Keratinocyte (primary cell): ENCODE results near the gene TMEM248. TPM values are rescaled to one million over a fixed set of nuclear protein-coding genes. Genes with fewer than 3 reads are reported as not detected.

Experiments used
- DNase-seq: peaks from one replicate; pipeline ENCODE4 v3.0.0-alpha.2; 2011; ENCODE audit warnings: low read depth, missing footprints, low spot score
- FAIRE-seq: peaks from 2 replicates; lab custom pipeline; 2011; peaks lifted over from hg19 to GRCh38; lab: Jason Lieb, UNC
- H2AFZ ChIP-seq: 2 replicates; pipeline ENCODE4 v1.6.0; 2012; ENCODE audit warnings: low read length, control low read depth, inconsistent platforms; ENCODE audit not compliant: control insufficient read depth
- H3K27ac ChIP-seq: 2 replicates; pipeline ENCODE4 v1.5.1; 2011; ENCODE audit warnings: low read length; ENCODE audit not compliant: control insufficient read depth, insufficient read depth
- H3K27me3 ChIP-seq: 3 replicates; pipeline ENCODE4 v1.6.0; 2011; ENCODE audit warnings: low read length; ENCODE audit not compliant: control insufficient read depth, insufficient read depth; ENCODE audit errors: extremely low read depth
- H3K36me3 ChIP-seq, 2 experiments: 2 replicates in 1 of 2; 3 replicates in 1 of 2; pipeline ENCODE4 v1.5.1; 2011; ENCODE audit warnings: low read length in 2 of 2, mild to moderate bottlenecking in 1 of 2; ENCODE audit not compliant: control insufficient read depth in 2 of 2, insufficient read depth in 2 of 2; ENCODE audit errors: extremely low read depth in 1 of 2
- H3K4me1 ChIP-seq: 3 replicates; pipeline ENCODE4 v1.5.1; 2011; ENCODE audit warnings: low read length; ENCODE audit not compliant: control insufficient read depth, insufficient read depth; ENCODE audit errors: extremely low read depth
- H3K4me2 ChIP-seq: 3 replicates; pipeline ENCODE4 v1.6.0; 2011; ENCODE audit warnings: low read depth, low read length; ENCODE audit not compliant: control insufficient read depth, insufficient read depth; ENCODE audit errors: extremely low read depth
- H3K4me3 ChIP-seq, 3 experiments: fragments of 200-600 bp in 1 of 3; sonication (generic) in 1 of 3; 2 replicates in 2 of 3; 3 replicates in 1 of 3; pipeline ENCODE4 v1.5.1; 2011 to 2016; ENCODE audit warnings: low read length in 3 of 3, mild to moderate bottlenecking in 3 of 3, control low read depth in 2 of 3, inconsistent platforms in 1 of 3, low read depth in 1 of 3, mixed read lengths in 1 of 3, mixed run types in 1 of 3, moderate library complexity in 1 of 3; ENCODE audit not compliant: control insufficient read depth in 2 of 3, insufficient read depth in 2 of 3; ENCODE audit errors: extremely low read depth in 1 of 3
- H3K79me2 ChIP-seq: 2 replicates; pipeline ENCODE4 v1.6.0; 2012; ENCODE audit warnings: low read length; ENCODE audit not compliant: control insufficient read depth, insufficient read depth
- H3K9ac ChIP-seq: 3 replicates; pipeline ENCODE4 v1.6.0; 2011; ENCODE audit warnings: low read length; ENCODE audit not compliant: control insufficient read depth, insufficient read depth; ENCODE audit errors: extremely low read depth
- H3K9me1 ChIP-seq: 3 replicates; pipeline ENCODE4 v1.6.0; 2011; ENCODE audit warnings: low read length; ENCODE audit not compliant: control insufficient read depth, insufficient read depth; ENCODE audit errors: extremely low read depth
- H3K9me3 ChIP-seq: 2 replicates; pipeline ENCODE4 v1.5.1; 2012; ENCODE audit warnings: low read depth, low read length; ENCODE audit not compliant: control insufficient read depth
- H4K20me1 ChIP-seq: 3 replicates; pipeline ENCODE4 v1.6.0; 2011; ENCODE audit warnings: low read length; ENCODE audit not compliant: control insufficient read depth, insufficient read depth; ENCODE audit errors: extremely low read depth
- EZH2 ChIP-seq: IDR thresholded peaks from one replicate; pipeline ENCODE4 v1.6.1; 2012; ENCODE audit warnings: inconsistent platforms, mild to moderate bottlenecking, low read length, moderate library complexity
- dilution Hi-C: fragments of 300-500 bp; cut with MboI; formaldehyde crosslinking; loops from one replicate; pipeline ENCODE4 v1.7.0; 2020; ENCODE audit warnings: low sequenced_read_pairs; ENCODE audit not compliant: extremely low pct_ligation_motif_present
- polyA plus RNA-seq, 5 experiments: library from polyadenylated mRNA; depleted of rRNA in 3 of 5; stranded (reverse) in 3 of 5; stranded (forward) in 1 of 5; unstranded in 1 of 5; fragments of >200 nt; gene quantifications; 1 replicate in 1 of 5; 2 replicates in 3 of 5; 3 replicates in 1 of 5; pipeline versions ENCODE4 v1.2.1 to v1.2.3, GENCODE V29; 2011 to 2012; ENCODE audit warnings: missing spikeins in 2 of 5, low read depth in 1 of 5, low replicate concordance in 1 of 5
- TF ChIP-seq, protein P1 (sequence below), 3 experiments: IDR thresholded peaks in 1 of 3; conservative IDR thresholded peaks in 1 of 3; optimal IDR thresholded peaks in 1 of 3; 2 replicates in 2 of 3; 3 replicates in 1 of 3; pipeline versions ENCODE3 to v1.5.1; 2011; ENCODE audit warnings: low read length in 3 of 3, mild to moderate bottlenecking in 3 of 3, moderate library complexity in 2 of 3, control low read depth in 1 of 3, inconsistent platforms in 1 of 3; ENCODE audit not compliant: insufficient read depth in 2 of 3; ENCODE audit errors: extremely low read depth in 1 of 3

TMEM248 gene
- polyA plus RNA-seq, 1 donor (not counting 4 experiments of a cell fraction or from before 2014, with no cell fraction given): 70.2 TPM

DNA sequence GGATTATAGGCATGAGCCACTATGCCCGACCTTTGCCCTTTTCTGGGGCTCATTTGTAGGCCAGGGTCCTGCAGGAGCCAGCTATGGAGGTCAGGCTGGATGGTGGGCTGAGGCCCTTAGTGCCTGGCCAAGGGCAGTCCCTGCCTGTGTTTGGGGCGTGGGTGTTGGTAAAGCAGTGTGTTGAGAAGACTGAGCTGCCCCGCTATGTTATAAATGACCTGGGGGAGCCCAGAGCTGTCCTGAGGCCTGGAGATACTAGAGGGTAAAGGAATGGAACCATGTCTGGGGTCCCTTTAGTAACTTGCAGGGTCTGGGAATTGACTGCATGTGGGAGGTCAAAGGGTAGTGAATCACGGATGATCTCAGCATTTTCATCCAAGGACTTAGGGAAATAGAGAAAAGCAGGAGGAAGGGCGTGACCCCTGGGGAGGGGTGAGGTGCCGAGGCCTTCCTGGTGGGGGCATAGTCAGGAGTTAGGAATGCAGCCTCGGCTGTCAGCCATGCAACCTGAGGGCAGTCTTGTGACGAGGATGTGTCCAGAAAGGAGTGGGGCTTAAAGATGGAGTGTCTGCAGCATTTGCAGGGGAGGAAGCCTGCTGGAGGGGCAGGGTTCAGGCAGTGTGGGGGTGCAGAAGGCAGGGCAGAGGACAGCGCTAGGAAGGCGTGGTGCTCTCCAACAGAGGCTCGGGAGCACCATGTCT, 31.5 kb downstream of the TMEM248 start:
- Histone ChIP-seq H3K4me3 (no peak overlapping the region), H3K79me2 (no peaks in the 10 kb centered on the region), H3K9me1 (no peaks in the 10 kb centered on the region), H3K36me3 (peaks cover 22 to 46% of the 10 kb centered on the region in 2 experiments), H4K20me1 (peaks cover 6% of the 10 kb centered on the region), H3K4me2 (peak overlapping the region; percentile 27), H2AFZ (no peak overlapping the region), H3K9ac (peak overlapping the region; percentile 24), H3K4me1 (peaks cover 13% of the 10 kb centered on the region), H3K27ac (peak overlapping the region; percentile 25), H3K9me3 (no peaks in the 10 kb centered on the region), H3K27me3 (no peaks in the 10 kb centered on the region)
- dilution Hi-C loops: no loop called here
- no peak for TF ChIP-seq EZH2
- TF ChIP-seq, protein P1, sequence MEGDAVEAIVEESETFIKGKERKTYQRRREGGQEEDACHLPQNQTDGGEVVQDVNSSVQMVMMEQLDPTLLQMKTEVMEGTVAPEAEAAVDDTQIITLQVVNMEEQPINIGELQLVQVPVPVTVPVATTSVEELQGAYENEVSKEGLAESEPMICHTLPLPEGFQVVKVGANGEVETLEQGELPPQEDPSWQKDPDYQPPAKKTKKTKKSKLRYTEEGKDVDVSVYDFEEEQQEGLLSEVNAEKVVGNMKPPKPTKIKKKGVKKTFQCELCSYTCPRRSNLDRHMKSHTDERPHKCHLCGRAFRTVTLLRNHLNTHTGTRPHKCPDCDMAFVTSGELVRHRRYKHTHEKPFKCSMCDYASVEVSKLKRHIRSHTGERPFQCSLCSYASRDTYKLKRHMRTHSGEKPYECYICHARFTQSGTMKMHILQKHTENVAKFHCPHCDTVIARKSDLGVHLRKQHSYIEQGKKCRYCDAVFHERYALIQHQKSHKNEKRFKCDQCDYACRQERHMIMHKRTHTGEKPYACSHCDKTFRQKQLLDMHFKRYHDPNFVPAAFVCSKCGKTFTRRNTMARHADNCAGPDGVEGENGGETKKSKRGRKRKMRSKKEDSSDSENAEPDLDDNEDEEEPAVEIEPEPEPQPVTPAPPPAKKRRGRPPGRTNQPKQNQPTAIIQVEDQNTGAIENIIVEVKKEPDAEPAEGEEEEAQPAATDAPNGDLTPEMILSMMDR (optimal IDR thresholded peaks at IDR 0.05 in 1 of 3, IDR thresholded peaks at IDR 0.05 in 1 of 3, conservative IDR thresholded peaks at IDR 0.05 in 1 of 3; ENCODE audit: extremely low read depth in 1 of 3, insufficient read depth in 2 of 3, low read length in 3 of 3): no peak
- FAIRE-seq (peak; percentile 69), DNase-seq (peak; percentile 23)

DNA sequence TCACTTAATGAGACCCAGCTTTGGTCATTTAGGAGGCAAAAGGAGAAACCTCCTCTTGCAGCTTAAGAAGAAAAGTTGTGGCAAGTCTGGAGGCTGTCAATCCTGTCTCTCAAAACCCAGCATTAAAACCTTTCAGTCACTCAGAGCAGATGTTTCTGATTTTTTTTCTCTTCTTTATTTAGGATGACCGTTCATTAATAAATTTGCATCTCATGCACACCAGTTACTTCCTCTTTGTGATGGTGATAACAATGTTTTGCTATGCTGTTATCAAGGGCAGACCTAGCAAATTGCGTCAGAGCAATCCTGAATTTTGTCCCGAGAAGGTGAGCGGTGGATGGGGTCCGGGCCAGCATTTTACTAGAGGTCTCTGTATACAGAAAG, 32.0 kb downstream of the TMEM248 start:
- Histone ChIP-seq H2AFZ (no peak overlapping the region), H3K9me3 (no peaks in the 10 kb centered on the region), H3K4me3 (no peak overlapping the region), H3K79me2 (no peaks in the 10 kb centered on the region), H3K9ac (peak overlapping the region; percentile 24), H3K4me2 (no peak overlapping the region), H4K20me1 (peaks cover 6% of the 10 kb centered on the region), H3K9me1 (no peaks in the 10 kb centered on the region), H3K4me1 (peaks cover 13% of the 10 kb centered on the region), H3K36me3 (peaks cover 23 to 46% of the 10 kb centered on the region in 2 experiments), H3K27me3 (no peaks in the 10 kb centered on the region), H3K27ac (peak overlapping the region; percentile 18)
- TF ChIP-seq, protein P1 (optimal IDR thresholded peaks at IDR 0.05 in 1 of 3, IDR thresholded peaks at IDR 0.05 in 1 of 3, conservative IDR thresholded peaks at IDR 0.05 in 1 of 3; ENCODE audit: extremely low read depth in 1 of 3, insufficient read depth in 2 of 3, low read length in 3 of 3): no peak
- no peak for TF ChIP-seq EZH2
- DNase-seq: no peak
- FAIRE-seq: no peak
- dilution Hi-C loops: no loop called here
